CD4-positive, alpha-beta T cell (primary cell): ENCODE data around the gene PNKP. TPM values are rescaled to one million over a fixed set of nuclear protein-coding genes. Genes with fewer than 3 reads are reported as not detected.

Experiments used
- ATAC-seq: fragments of 200-7000 bp; cut with Tn5 transposase; one replicate; pipeline ENCODE4 v1.10.0; 2022; ENCODE audit warnings: mild to moderate bottlenecking; ENCODE audit not compliant: poor library complexity
- CTCF ChIA-PET: fragments of 350-600 bp; sonication (Branson Sonifier 250); formaldehyde crosslinking; loops from one replicate; lab custom pipeline; 2021; ENCODE audit warnings: antibody characterized with exemption, inconsistent platforms; lab: Charles Lee
- POLR2A ChIA-PET: fragments of 350-600 bp; sonication (Branson Sonifier 250); formaldehyde crosslinking; loops from one replicate; lab custom pipeline; 2021; ENCODE audit warnings: antibody characterized with exemption, inconsistent platforms; lab: Charles Lee
- DNase-seq, 14 experiments: peaks; one replicate each; pipeline ENCODE4 v3.0.0-alpha.2; 2013 to 2020; ENCODE audit warnings: mixed read lengths in 2 of 14
- H3K27ac ChIP-seq, 2 donors: one replicate each; pipeline versions ENCODE4 v1.5.1 to v1.7.0; 2013; ENCODE audit warnings: low read length in 2 of 2, low read depth in 1 of 2, mild to moderate bottlenecking in 1 of 2
- H3K27me3 ChIP-seq, 2 experiments: 1 replicate in 1 of 2; 2 replicates in 1 of 2; pipeline versions ENCODE4 v1.6.1 to v1.7.0; 2013; ENCODE audit warnings: low read length in 2 of 2, control low read depth in 1 of 2, mild to moderate bottlenecking in 1 of 2, moderate library complexity in 1 of 2; ENCODE audit not compliant: insufficient read depth in 2 of 2, control insufficient read depth in 1 of 2
- H3K36me3 ChIP-seq: one replicate; pipeline ENCODE4 v1.6.1; 2013; ENCODE audit warnings: low read length, control low read depth; ENCODE audit not compliant: insufficient read depth
- H3K4me1 ChIP-seq: one replicate; pipeline ENCODE4 v1.6.1; 2013; ENCODE audit warnings: low read length, control low read depth; ENCODE audit not compliant: insufficient read depth
- H3K4me3 ChIP-seq: one replicate; pipeline ENCODE4 v1.5.1; 2013; ENCODE audit warnings: mild to moderate bottlenecking, low read length, moderate library complexity
- H3K9me3 ChIP-seq, 2 experiments: 1 replicate in 1 of 2; 2 replicates in 1 of 2; pipeline versions ENCODE4 v1.6.1 to v1.7.0; 2013; ENCODE audit warnings: low read length in 2 of 2, mild to moderate bottlenecking in 2 of 2, control low read depth in 1 of 2, moderate library complexity in 1 of 2; ENCODE audit not compliant: control insufficient read depth in 1 of 2, insufficient read depth in 1 of 2
- H3K27ac Mint-ChIP-seq: one replicate; pipeline ENCODE4 v1.8.0; 2020; ENCODE audit warnings: mixed read lengths
- H3K27me3 Mint-ChIP-seq: one replicate; pipeline ENCODE4 v1.8.0; 2021; ENCODE audit warnings: mixed read lengths
- H3K36me3 Mint-ChIP-seq: one replicate; pipeline ENCODE4 v1.8.0; 2021; ENCODE audit warnings: low read depth, mixed read lengths
- H3K4me1 Mint-ChIP-seq: one replicate; pipeline ENCODE4 v1.8.0; 2021; ENCODE audit warnings: low read depth, mixed read lengths
- H3K4me3 Mint-ChIP-seq: one replicate; pipeline ENCODE4 v1.8.0; 2020; ENCODE audit warnings: mild to moderate bottlenecking, mixed read lengths
- H3K9me3 Mint-ChIP-seq: one replicate; pipeline ENCODE4 v1.8.0; 2020; ENCODE audit warnings: mixed read lengths
- CTCF ChIP-seq: fragments of 200-600 bp; IDR thresholded peaks from one replicate; pipeline ENCODE4 v1.8.0; 2022; ENCODE audit warnings: antibody characterized with exemption, mild to moderate bottlenecking
- intact Hi-C, 2 experiments: fragments of 100-400 bp; cut with DNase I in 1 of 2; cut with micrococcal nuclease in 1 of 2; formaldehyde crosslinking; loops; one replicate each; pipeline versions ENCODE4 v1.15.1 to v1.9.0; 2023 to 2025; cut with DNase I, micrococcal nuclease
- total RNA-seq, 174 experiments: library from RNA in 2 of 174; stranded (reverse) in 2 of 174; gene quantifications; one replicate each; pipeline ENCODE4 v1.2.3 and lab custom pipeline; 2021 to 2026

The PNKP gene
- total RNA-seq, 2 experiments from 2014 or later: 96.1 to 98.1 TPM

GRCh38 chr19:49829200-49829599 is 38.2 kb downstream of the PNKP start:
- peaks cover 2% of the 10 kb centered on the region for H3K4me1 ChIP-seq
- H3K9me3 ChIP-seq: no peaks in the 10 kb centered on the region
- peaks cover 76% of the 10 kb centered on the region for H3K36me3 ChIP-seq
- H3K4me3 ChIP-seq: no peak overlapping the region
- H3K27ac ChIP-seq: no peak overlapping the region
- Mint-ChIP-seq H3K9me3 (no peaks in the 10 kb centered on the region), H3K4me3 (no peak overlapping the region), H3K36me3 (peaks cover 46% of the 10 kb centered on the region), H3K4me1 (peaks cover 4% of the 10 kb centered on the region), H3K27ac (no peak overlapping the region), H3K27me3 (no peaks in the 10 kb centered on the region)
- no peaks in the 10 kb centered on the region for H3K27me3 ChIP-seq
- no peak for DNase-seq
- ChIA-PET POLR2A (no interaction called here), CTCF (no interaction called here)
- ATAC-seq: no peak
- intact Hi-C loops: no loop called here
- TF ChIP-seq CTCF: no peak

DNA sequence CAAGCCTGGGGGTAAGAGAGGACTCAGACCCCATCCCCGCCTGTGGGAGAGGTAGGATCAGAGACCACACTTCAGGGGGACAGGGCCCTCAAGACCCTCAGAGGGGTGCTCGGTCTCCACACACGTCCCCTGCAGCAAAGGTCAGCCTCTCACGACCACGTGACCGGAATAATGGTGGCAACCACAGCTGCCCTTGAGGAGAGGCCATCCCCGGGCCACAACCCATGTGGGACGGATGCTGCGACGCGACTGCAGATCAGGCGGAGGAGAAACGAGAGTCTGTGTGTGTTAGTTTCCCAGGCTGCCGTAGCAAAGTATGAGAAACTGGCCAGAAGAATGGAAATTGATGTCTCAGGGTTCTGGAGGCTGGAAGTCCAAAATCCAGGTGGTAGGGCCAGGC is 40.3 kb downstream of the PNKP start:
- H3K4me3 Mint-ChIP-seq: no peak overlapping the region
- no peaks in the 10 kb centered on the region for H3K27me3 ChIP-seq
- H3K4me1 ChIP-seq: peaks cover 2% of the 10 kb centered on the region
- ATAC-seq: no peak
- H3K9me3 Mint-ChIP-seq: no peaks in the 10 kb centered on the region
- DNase-seq: no peak
- TF ChIP-seq CTCF: no peak
- peaks cover 34% of the 10 kb centered on the region for H3K36me3 Mint-ChIP-seq
- CTCF ChIA-PET: no interaction called here
- POLR2A ChIA-PET: no interaction called here
- intact Hi-C loops: no loop called here
- no peak overlapping the region for H3K27ac Mint-ChIP-seq
- no peaks in the 10 kb centered on the region for H3K27me3 Mint-ChIP-seq
- no peaks in the 10 kb centered on the region for H3K9me3 ChIP-seq
- peaks cover 9% of the 10 kb centered on the region for H3K4me1 Mint-ChIP-seq
- no peak overlapping the region for H3K4me3 ChIP-seq
- no peak overlapping the region for H3K27ac ChIP-seq
- H3K36me3 ChIP-seq: peaks cover 69% of the 10 kb centered on the region

DNA sequence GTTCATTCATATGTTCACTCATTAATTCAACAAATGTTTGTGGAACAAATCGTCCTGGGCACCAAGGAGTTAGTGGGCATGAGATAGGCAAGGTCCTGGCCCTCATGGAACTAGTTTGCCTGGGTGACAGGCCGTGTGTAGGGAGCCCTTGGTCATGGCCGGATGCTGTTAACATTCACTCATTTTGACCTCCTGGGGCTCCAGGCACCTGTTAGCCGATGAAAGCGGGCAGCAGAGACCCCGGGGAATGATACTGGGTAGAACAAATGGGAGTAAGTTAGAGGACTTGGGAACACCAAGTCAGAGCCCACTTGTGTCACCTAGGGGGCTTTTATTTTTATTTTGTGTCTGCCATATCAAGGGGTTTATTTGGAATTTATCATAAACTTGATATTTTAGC is 42.7 kb downstream of the PNKP start:
- TF ChIP-seq CTCF: no peak
- Histone ChIP-seq H3K27me3 (no peaks in the 10 kb centered on the region), H3K9me3 (no peaks in the 10 kb centered on the region), H3K4me3 (no peak overlapping the region), H3K36me3 (peaks cover 54% of the 10 kb centered on the region), H3K4me1 (peaks cover 5% of the 10 kb centered on the region), H3K27ac (no peak overlapping the region)
- POLR2A ChIA-PET: no interaction called here
- peaks cover 9% of the 10 kb centered on the region for H3K4me1 Mint-ChIP-seq
- no peaks in the 10 kb centered on the region for H3K9me3 Mint-ChIP-seq
- intact Hi-C loops: no loop called here
- H3K36me3 Mint-ChIP-seq: peaks cover 33% of the 10 kb centered on the region
- DNase-seq (no peak), ATAC-seq (no peak)
- no peak overlapping the region for H3K4me3 Mint-ChIP-seq
- H3K27me3 Mint-ChIP-seq: no peaks in the 10 kb centered on the region
- no peak overlapping the region for H3K27ac Mint-ChIP-seq
- CTCF ChIA-PET: no interaction called here
